Sigmoid colon (tissue), 4 donors: Measurements from ENCODE around the gene SLC6A6.

Source experiments
- EP300 ChIP-seq, 4 donors: sonication (generic); formaldehyde crosslinking; IDR thresholded peaks; one replicate each; pipeline ENCODE4 v1.6.1; 2017; ENCODE audit warnings: antibody characterized with exemption in 4 of 4
- POLR2A ChIP-seq, 2 donors: fragments of 450-650 bp; IDR thresholded peaks; one replicate each; pipeline ENCODE4 v1.6.1; 2016; ENCODE audit warnings: antibody characterized with exemption in 2 of 2, mild to moderate bottlenecking in 2 of 2, moderate library complexity in 2 of 2
- POLR2AphosphoS5 ChIP-seq, 4 donors: sonication (generic); formaldehyde crosslinking; IDR thresholded peaks; one replicate each; pipeline ENCODE4 v1.6.1; 2017; ENCODE audit warnings: antibody characterized with exemption in 4 of 4
- TF ChIP-seq, protein P1 (sequence below), 4 experiments: fragments of 450-650 bp in 3 of 4; fragments of 200-600 bp in 1 of 4; IDR thresholded peaks; one replicate each; pipeline ENCODE4 v1.5.1; 2016 to 2019; ENCODE audit warnings: antibody characterized with exemption in 4 of 4, mild to moderate bottlenecking in 3 of 4, moderate library complexity in 2 of 4

DNA sequence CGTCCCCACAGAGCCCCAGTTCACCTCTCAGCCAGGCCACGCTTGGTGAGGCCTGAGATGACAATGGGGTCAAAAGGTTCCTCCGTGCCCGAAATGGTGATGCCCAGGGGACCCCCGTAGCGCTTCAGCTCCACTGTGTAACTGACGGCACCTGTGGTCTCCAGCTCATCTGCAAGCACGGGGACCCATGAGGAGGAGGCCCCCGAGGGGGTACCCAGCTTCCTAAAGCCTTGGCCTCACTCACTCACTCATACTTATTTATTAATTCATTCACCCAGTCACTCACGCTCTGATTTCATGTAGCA is 107.3 kb downstream of the SLC6A6 start:
- TF ChIP-seq POLR2A (IDR thresholded peaks at IDR 0.05) (no peak), EP300 (IDR thresholded peaks at IDR 0.05) (no peak), POLR2AphosphoS5 (IDR thresholded peaks at IDR 0.05) (no peak)
- TF ChIP-seq, protein P1, sequence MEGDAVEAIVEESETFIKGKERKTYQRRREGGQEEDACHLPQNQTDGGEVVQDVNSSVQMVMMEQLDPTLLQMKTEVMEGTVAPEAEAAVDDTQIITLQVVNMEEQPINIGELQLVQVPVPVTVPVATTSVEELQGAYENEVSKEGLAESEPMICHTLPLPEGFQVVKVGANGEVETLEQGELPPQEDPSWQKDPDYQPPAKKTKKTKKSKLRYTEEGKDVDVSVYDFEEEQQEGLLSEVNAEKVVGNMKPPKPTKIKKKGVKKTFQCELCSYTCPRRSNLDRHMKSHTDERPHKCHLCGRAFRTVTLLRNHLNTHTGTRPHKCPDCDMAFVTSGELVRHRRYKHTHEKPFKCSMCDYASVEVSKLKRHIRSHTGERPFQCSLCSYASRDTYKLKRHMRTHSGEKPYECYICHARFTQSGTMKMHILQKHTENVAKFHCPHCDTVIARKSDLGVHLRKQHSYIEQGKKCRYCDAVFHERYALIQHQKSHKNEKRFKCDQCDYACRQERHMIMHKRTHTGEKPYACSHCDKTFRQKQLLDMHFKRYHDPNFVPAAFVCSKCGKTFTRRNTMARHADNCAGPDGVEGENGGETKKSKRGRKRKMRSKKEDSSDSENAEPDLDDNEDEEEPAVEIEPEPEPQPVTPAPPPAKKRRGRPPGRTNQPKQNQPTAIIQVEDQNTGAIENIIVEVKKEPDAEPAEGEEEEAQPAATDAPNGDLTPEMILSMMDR (IDR thresholded peaks at IDR 0.05), result no peak
